Adrenal gland (tissue), 12 donors: ENCODE data around the gene SOCS6. TPM values are rescaled to one million over a fixed set of nuclear protein-coding genes. Genes with fewer than 3 reads are reported as not detected.
A peak's percentile ranks its signal among the peaks of the same experiment; 100 is the strongest.
"Not testable (repeated sequence)": the region's sequence is repeated elsewhere in the genome, so short reads cannot be mapped to it uniquely, and the experiment has no call there.

ENCODE experiments used
- DNase-seq, 7 donors: peaks; one replicate each; pipeline ENCODE4 v3.0.0-alpha.2; 2019 to 2020
- H3K27ac ChIP-seq, 5 donors: fragments of 200-600 bp; sonication (generic) in 4 of 5; 1 replicate in 3 of 5; 2 replicates in 2 of 5; pipeline versions ENCODE4 v1.5.1 to v1.8.0; 2016 to 2020; ENCODE audit warnings: mild to moderate bottlenecking in 1 of 5
- H3K27me3 ChIP-seq: fragments of 200-600 bp; 2 replicates; pipeline ENCODE4 v1.8.0; 2021
- H3K36me3 ChIP-seq, 2 donors: fragments of 200-600 bp; replicated peaks in 1 of 2; 1 replicate in 1 of 2; 2 replicates in 1 of 2; pipeline versions ENCODE4 v1.5.1 to v1.8.0; 2018 to 2022
- H3K4me1 ChIP-seq, 2 donors: fragments of 200-600 bp; replicated peaks in 1 of 2; 1 replicate in 1 of 2; 2 replicates in 1 of 2; pipeline versions ENCODE4 v1.5.1 to v1.8.0; 2018 to 2021
- H3K4me3 ChIP-seq, 4 donors: fragments of 200-600 bp; sonication (generic) in 3 of 4; one replicate each; pipeline ENCODE4 v1.5.1; 2016 to 2018
- H3K9me3 ChIP-seq, 3 donors: fragments of 200-600 bp; sonication (generic) in 1 of 3; replicated peaks in 1 of 3; 1 replicate in 2 of 3; 2 replicates in 1 of 3; pipeline versions ENCODE4 v1.5.1 to v1.8.0; 2016 to 2021
- CTCF ChIP-seq, 6 experiments: fragments of 450-650 bp in 4 of 6; fragments of 200-600 bp in 2 of 6; sonication (generic) in 1 of 6; IDR thresholded peaks; 1 replicate in 5 of 6; 2 replicates in 1 of 6; pipeline versions ENCODE4 v1.5.1 to v1.8.0; 2016 to 2021; ENCODE audit warnings: antibody characterized with exemption in 6 of 6, mild to moderate bottlenecking in 2 of 6, moderate library complexity in 1 of 6
- POLR2A ChIP-seq, 2 donors: fragments of 450-650 bp; IDR thresholded peaks; one replicate each; pipeline ENCODE4 v1.6.1; 2017; ENCODE audit warnings: antibody characterized with exemption in 2 of 2, mild to moderate bottlenecking in 2 of 2, moderate library complexity in 1 of 2
- WGBS, 4 donors: extraction: QIAGEN DNeasy Blood & Tissue Kit in 2 of 4; methylation state at CpG; one replicate each; pipeline versions ENCODE4 v1.1.5 to v1.1.7; 2013 to 2017; 5-methylcytosine and 5-hydroxymethylcytosine counted together
- intact Hi-C, 2 donors: fragments of 100-400 bp; cut with DNase I; formaldehyde crosslinking; loops; one replicate each; pipeline versions ENCODE4 v1.14.1 to v1.15.0; 2022 to 2023
- polyA plus RNA-seq, 3 donors: library from polyadenylated mRNA; stranded (reverse); fragments of 200-250 nt in 2 of 3; fragments of 350-450 nt in 1 of 3; fragmentation: Illumina TruSeq in 1 of 3; extraction: RNeasy Lipid Tissue Mini Kit (QIAGEN cat#74804) in 1 of 3; gene quantifications; one replicate each; pipeline ENCODE4 v1.2.3, GENCODE V29; 2013 to 2014
- total RNA-seq, 9 donors: library from RNA; depleted of rRNA in 4 of 9; stranded (reverse); fragments of >200 nt in 4 of 9; fragments of 120-200 nt in 1 of 9; fragmentation: NEBNext Ultra II Directional in 1 of 9; extraction: Animal tissue kit (Norgen Biotek cat#: 25700) in 1 of 9; gene quantifications; one replicate each; pipeline versions ENCODE4 v1.1.0 to v1.2.4, GENCODE V29; 2013 to 2023
- donor health status: healthy with polysubstance abuse.
- donor health status: Bipolar disorder and iron deficiency.
- donor health status: DM: yes; HTN: yes; CAD: no.
- donor health status: DM: no; HTN: no; CAD: no.
- donor health status: DM: no; HTN: no; CAD: no.
- donor health status: DM: yes; HTN: yes; CAD: no.

The SOCS6 gene
- total and polyA plus RNA-seq, 12 donors, result 4.3 to 25.5 (median 17.4) TPM

- DNase-seq, result peak; percentile 46 to 77 (median 64)
- H3K9me3 ChIP-seq, result peaks cover 0 to 6% (median 0%) of the 10 kb centered on the region in 3 donors
- 77 to 85% (median 82%) methylated on average over 4 of the region's 4 CpGs for WGBS, 4 donors
- TF ChIP-seq POLR2A (IDR thresholded peaks at IDR 0.05) (no peak), CTCF (IDR thresholded peaks at IDR 0.05) (no peak)
- intact Hi-C loops, result no loop called here
- H3K36me3 ChIP-seq, result no peaks in the 10 kb centered on the region
- H3K4me1 ChIP-seq, result peaks cover 3 to 9% of the 10 kb centered on the region in 2 donors
- H3K27me3 ChIP-seq, result no peaks in the 10 kb centered on the region
- no peak overlapping the region for H3K27ac ChIP-seq
- no peak overlapping the region for H3K4me3 ChIP-seq
Measured at GRCh38 chr18:70337139-70337972, 48.5 kb downstream of the SOCS6 start.

- H3K4me1 ChIP-seq, result peaks cover 3 to 9% of the 10 kb centered on the region in 2 donors
- intact Hi-C loops, result no loop called here
- TF ChIP-seq POLR2A (IDR thresholded peaks at IDR 0.05) (no peak), CTCF (IDR thresholded peaks at IDR 0.05) (no peak)
- H3K9me3 ChIP-seq, result peaks cover 0 to 6% (median 0%) of the 10 kb centered on the region in 3 donors
- no peaks in the 10 kb centered on the region for H3K36me3 ChIP-seq
- H3K27ac ChIP-seq, result no peak overlapping the region
- H3K4me3 ChIP-seq, result no peak overlapping the region
- DNase-seq, result no peak
- no peaks in the 10 kb centered on the region for H3K27me3 ChIP-seq
Measured at GRCh38 chr18:70338890-70339289, 50.0 kb downstream of the SOCS6 start.

- Histone ChIP-seq H3K9me3 (peaks cover 0 to under 1% (median 0%) of the 10 kb centered on the region in 3 donors), H3K4me3 (no peak overlapping the region), H3K27me3 (no peaks in the 10 kb centered on the region), H3K36me3 (no peaks in the 10 kb centered on the region), H3K27ac (no peak overlapping the region), H3K4me1 (peaks cover 3 to 9% of the 10 kb centered on the region in 2 donors)
- TF ChIP-seq CTCF (IDR thresholded peaks at IDR 0.05) (no peak), POLR2A (IDR thresholded peaks at IDR 0.05) (no peak)
- intact Hi-C loops, result no loop called here
- DNase-seq, result no peak
Measured at GRCh38 chr18:70339915-70340314, 51.1 kb downstream of the SOCS6 start.

- 91 to 100% (median 96%) methylated on average over 2 to 3 of the region's 3 CpGs for WGBS, 4 donors
- H3K36me3 ChIP-seq, H3K9me3 ChIP-seq, H3K4me1 ChIP-seq, H3K4me3 ChIP-seq, H3K27me3 ChIP-seq, H3K27ac ChIP-seq, intact Hi-C loops, DNase-seq: not testable (repeated sequence)
Measured at GRCh38 chr18:70348481-70348880, 59.6 kb downstream of the SOCS6 start.

GRCh38 chr18:70349316-70349715, 60.5 kb downstream of the SOCS6 start:
- Histone ChIP-seq H3K4me1 (no peaks in the 10 kb centered on the region), H3K9me3 (no peaks in the 10 kb centered on the region), H3K27me3 (no peaks in the 10 kb centered on the region), H3K27ac (no peak overlapping the region), H3K36me3 (no peaks in the 10 kb centered on the region), H3K4me3 (no peak overlapping the region)
- no peak for TF ChIP-seq CTCF (IDR thresholded peaks at IDR 0.05)
- no peak for TF ChIP-seq POLR2A (IDR thresholded peaks at IDR 0.05)
- intact Hi-C loops, result no loop called here
- DNase-seq, result no peak
